Activated T-cell treated with anti-CD3 and anti-CD28 coated beads, Interleukin-2, amount 50 U/mL, for 72 hours (primary cell): ENCODE data around the gene WNT9A. TPM values are rescaled to one million over a fixed set of nuclear protein-coding genes. Genes with fewer than 3 reads are reported as not detected.

Experiments
- ATAC-seq, 2 donors: fragments of 150-1000 bp; cut with Tn5 transposase; replicated peaks in 1 of 2; 2 replicates each; pipeline ENCODE4 v1.10.0; 2021; ENCODE audit warnings: moderate library complexity in 2 of 2, mild to moderate bottlenecking in 1 of 2
- DNase-seq, 2 donors: peaks; one replicate each; pipeline ENCODE4 v3.0.0; 2021 to 2022; ENCODE audit warnings: mixed read lengths in 1 of 2
- H3K27ac Mint-ChIP-seq: one replicate; pipeline ENCODE4 v1.8.0; 2022; ENCODE audit warnings: mild to moderate bottlenecking, moderate library complexity, mixed read lengths
- H3K27me3 Mint-ChIP-seq: one replicate; pipeline ENCODE4 v1.8.0; 2022; ENCODE audit warnings: low read depth, mixed read lengths
- H3K36me3 Mint-ChIP-seq, 2 donors: one replicate each; pipeline ENCODE4 v1.8.0; 2022; ENCODE audit warnings: mixed read lengths in 2 of 2, mild to moderate bottlenecking in 1 of 2; ENCODE audit not compliant: insufficient read depth in 2 of 2
- H3K4me1 Mint-ChIP-seq: one replicate; pipeline ENCODE4 v1.8.0; 2022; ENCODE audit warnings: low read depth, mixed read lengths
- H3K4me3 Mint-ChIP-seq, 2 donors: one replicate each; pipeline ENCODE4 v1.8.0; 2022; ENCODE audit warnings: mild to moderate bottlenecking in 2 of 2, mixed read lengths in 2 of 2, moderate library complexity in 2 of 2
- H3K9me3 Mint-ChIP-seq, 2 donors: one replicate each; pipeline ENCODE4 v1.8.0; 2022; ENCODE audit warnings: mixed read lengths in 2 of 2
- total RNA-seq, 2 donors: library from RNA; stranded (reverse); gene quantifications; one replicate each; pipeline ENCODE4 v1.2.3, GENCODE V29; 2022

The WNT9A gene
- total RNA-seq, 2 donors from 2014 or later: 0.28 TPM; not detected in 1

- Mint-ChIP-seq H3K4me1 (no peaks in the 10 kb centered on the region), H3K36me3 (no peaks in the 10 kb centered on the region), H3K27me3 (peaks cover 19% of the 10 kb centered on the region), H3K9me3 (no peaks in the 10 kb centered on the region), H3K4me3 (no peak overlapping the region), H3K27ac (no peak overlapping the region)
- DNase-seq: no peak
- no peak for ATAC-seq
Measured at GRCh38 chr1:227950735-227951346, 3.1 kb upstream of the WNT9A start.

DNA sequence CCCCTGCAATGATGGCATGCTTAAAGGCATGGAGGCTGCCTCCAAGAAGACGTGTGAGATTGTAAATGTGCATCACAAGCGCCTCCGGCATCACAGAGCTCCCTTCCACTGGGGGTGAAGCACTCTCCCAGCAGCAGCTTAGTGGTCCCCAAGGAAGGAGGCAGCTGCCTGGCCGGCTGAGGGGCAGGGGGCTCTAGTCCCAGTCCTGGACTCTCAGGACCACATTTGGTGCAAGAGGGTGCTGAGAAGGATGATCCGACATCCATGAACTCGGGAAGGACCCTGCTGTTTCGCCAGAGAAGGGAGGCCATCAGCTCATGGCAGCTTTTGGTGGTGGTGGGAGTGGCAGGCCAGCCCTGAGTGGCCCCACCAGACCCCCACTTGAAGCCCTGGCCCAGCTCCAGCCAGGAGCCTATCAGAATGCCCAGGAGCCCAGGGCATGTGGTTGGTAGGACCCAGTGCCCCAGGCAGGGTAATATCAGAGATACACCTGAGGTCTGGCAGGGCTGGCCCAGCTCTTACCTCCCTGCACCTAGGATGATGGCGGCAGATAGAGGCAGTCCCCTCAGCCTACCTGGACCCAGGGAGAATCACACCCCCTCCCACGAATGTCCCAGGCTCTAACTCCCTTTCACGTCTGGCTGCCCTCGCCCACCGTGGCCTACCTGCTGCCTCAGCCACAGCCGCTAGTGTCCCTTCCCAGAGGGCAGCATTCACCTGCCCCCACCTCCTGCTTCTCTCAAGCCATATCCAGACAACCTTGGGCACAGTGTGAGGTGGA is 2.4 kb upstream of the WNT9A start:
- ATAC-seq: no peak
- Mint-ChIP-seq H3K4me1 (no peaks in the 10 kb centered on the region), H3K27me3 (peaks cover 12% of the 10 kb centered on the region), H3K27ac (no peak overlapping the region), H3K36me3 (no peaks in the 10 kb centered on the region), H3K4me3 (no peak overlapping the region), H3K9me3 (no peaks in the 10 kb centered on the region)
- DNase-seq: no peak

DNA sequence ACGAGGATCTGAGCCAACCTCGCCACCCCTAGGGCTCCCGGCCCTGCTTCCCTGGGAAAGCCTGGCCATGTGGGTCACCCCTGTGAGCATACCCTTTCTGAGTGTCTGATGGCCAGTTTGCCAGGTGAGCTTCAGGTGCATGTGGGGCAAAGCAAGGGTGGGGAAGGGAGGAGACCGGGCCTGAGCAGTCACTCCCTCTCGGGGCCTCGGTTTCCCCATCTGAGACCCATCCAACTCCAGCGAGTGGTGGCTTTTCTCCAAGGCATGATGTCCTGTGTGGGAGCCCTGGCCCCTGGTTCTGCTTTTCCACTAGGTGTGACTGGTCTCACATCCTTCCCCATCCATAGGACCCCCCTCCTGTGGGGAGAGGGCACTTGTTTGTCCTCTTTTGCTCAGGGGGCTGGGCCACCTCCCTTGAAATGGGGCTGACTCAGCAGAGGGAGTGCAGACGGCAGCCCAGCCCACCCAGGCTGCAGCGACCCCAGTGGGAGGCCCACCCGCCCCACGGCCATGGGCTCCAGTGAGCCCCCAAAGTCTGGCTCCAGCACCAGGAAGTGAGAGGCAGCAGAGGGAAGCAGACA is 1.7 kb upstream of the WNT9A start:
- DNase-seq (no peak), ATAC-seq (no peak)
- no peak overlapping the region for H3K4me3 Mint-ChIP-seq
- H3K27me3 Mint-ChIP-seq: peaks cover 8% of the 10 kb centered on the region
- no peaks in the 10 kb centered on the region for H3K9me3 Mint-ChIP-seq
- H3K36me3 Mint-ChIP-seq: no peaks in the 10 kb centered on the region
- H3K4me1 Mint-ChIP-seq: no peaks in the 10 kb centered on the region
- H3K27ac Mint-ChIP-seq: no peak overlapping the region

GRCh38 chr1:227948493-227949260 is 945 bp upstream of the WNT9A start:
- ATAC-seq (no peak), DNase-seq (no peak)
- H3K36me3 Mint-ChIP-seq: no peaks in the 10 kb centered on the region
- no peak overlapping the region for H3K27ac Mint-ChIP-seq
- H3K4me3 Mint-ChIP-seq: peak overlapping the region; percentile 64 to 67
- peaks cover 8% of the 10 kb centered on the region for H3K27me3 Mint-ChIP-seq
- no peaks in the 10 kb centered on the region for H3K4me1 Mint-ChIP-seq
- H3K9me3 Mint-ChIP-seq: no peaks in the 10 kb centered on the region

DNA sequence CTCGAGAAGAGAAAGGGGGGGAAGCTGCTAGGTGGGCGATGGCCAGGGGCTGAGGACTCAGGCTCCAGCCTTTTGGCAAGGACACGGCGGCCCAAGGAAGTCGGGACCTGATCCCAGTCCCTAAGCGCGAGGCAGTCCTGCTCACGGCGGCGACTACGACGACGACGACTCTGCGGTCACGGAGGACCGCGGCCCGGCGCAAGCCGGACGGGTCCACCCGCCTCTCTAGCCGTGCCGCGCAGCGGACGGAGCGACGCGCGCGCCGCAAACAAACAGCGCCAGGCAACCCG is 401 bp downstream of the WNT9A start:
- Mint-ChIP-seq H3K9me3 (no peaks in the 10 kb centered on the region), H3K4me1 (no peaks in the 10 kb centered on the region), H3K36me3 (no peaks in the 10 kb centered on the region), H3K27ac (no peak overlapping the region), H3K27me3 (peaks cover 8% of the 10 kb centered on the region), H3K4me3 (peak overlapping the region; percentile 75 to 85)
- DNase-seq (no peak), ATAC-seq (peak in 1 of 2 donors; percentile 18)

GRCh38 chr1:227946624-227947385 is 927 bp downstream of the WNT9A start:
- H3K4me3 Mint-ChIP-seq: peak overlapping the region; percentile 75 to 85
- no peak overlapping the region for H3K27ac Mint-ChIP-seq
- H3K9me3 Mint-ChIP-seq: no peaks in the 10 kb centered on the region
- peak; percentile 67 to 78 for DNase-seq
- H3K27me3 Mint-ChIP-seq: peaks cover 8% of the 10 kb centered on the region
- H3K36me3 Mint-ChIP-seq: no peaks in the 10 kb centered on the region
- peak; percentile 74 to 82 for ATAC-seq
- H3K4me1 Mint-ChIP-seq: no peaks in the 10 kb centered on the region

- Mint-ChIP-seq H3K4me1 (no peaks in the 10 kb centered on the region), H3K36me3 (no peaks in the 10 kb centered on the region), H3K4me3 (peak overlapping the region; percentile 64 to 75), H3K27ac (no peak overlapping the region), H3K9me3 (no peaks in the 10 kb centered on the region), H3K27me3 (peaks cover 8% of the 10 kb centered on the region)
- ATAC-seq (peak; percentile 11 to 23), DNase-seq (no peak)
Measured at GRCh38 chr1:227945891-227946623, 1.7 kb downstream of the WNT9A start.

- no peak for ATAC-seq
- H3K4me3 Mint-ChIP-seq: no peak overlapping the region
- H3K27ac Mint-ChIP-seq: no peak overlapping the region
- H3K4me1 Mint-ChIP-seq: no peaks in the 10 kb centered on the region
- H3K9me3 Mint-ChIP-seq: no peaks in the 10 kb centered on the region
- no peak for DNase-seq
- H3K27me3 Mint-ChIP-seq: peaks cover 8% of the 10 kb centered on the region
- H3K36me3 Mint-ChIP-seq: no peaks in the 10 kb centered on the region
Measured at GRCh38 chr1:227944931-227945890, 2.5 kb downstream of the WNT9A start.

GRCh38 chr1:227944090-227944930 is 3.4 kb downstream of the WNT9A start:
- no peaks in the 10 kb centered on the region for H3K9me3 Mint-ChIP-seq
- H3K4me3 Mint-ChIP-seq: no peak overlapping the region
- no peaks in the 10 kb centered on the region for H3K4me1 Mint-ChIP-seq
- no peaks in the 10 kb centered on the region for H3K36me3 Mint-ChIP-seq
- H3K27me3 Mint-ChIP-seq: peaks cover 8% of the 10 kb centered on the region
- no peak overlapping the region for H3K27ac Mint-ChIP-seq
- DNase-seq: no peak
- no peak for ATAC-seq

GRCh38 chr1:227943381-227944089 is 4.2 kb downstream of the WNT9A start:
- Mint-ChIP-seq H3K36me3 (no peaks in the 10 kb centered on the region), H3K9me3 (no peaks in the 10 kb centered on the region), H3K27ac (no peak overlapping the region), H3K27me3 (peaks cover 2% of the 10 kb centered on the region), H3K4me3 (no peak overlapping the region), H3K4me1 (no peaks in the 10 kb centered on the region)
- ATAC-seq (no peak), DNase-seq (no peak)
